Measurements from ENCODE around the gene DPP9.

The DPP9 gene

GRCh38 chr19:4760285-4760650, 36.6 kb upstream of the DPP9 start:
- Histone ChIP-seq H3K36me3 (ENCODE audit: control insufficient read depth, low read length) (no peaks in the 10 kb centered on the region), H3K9me2 (replicated peaks; ENCODE audit: control insufficient read depth, low read length) (no peaks in the 10 kb centered on the region), H3K4me2 (ENCODE audit: low read length) (peak overlapping the region; percentile 91), H4K20me1 (ENCODE audit: control insufficient read depth, insufficient read depth, low read depth, low read length) (no peaks in the 10 kb centered on the region), H3K9me3 (ENCODE audit: control insufficient read depth, insufficient read depth, low read length) (no peaks in the 10 kb centered on the region), H3K79me2 (ENCODE audit: control insufficient read depth, low read length) (no peaks in the 10 kb centered on the region), H3K27ac (ENCODE audit: low read depth, low read length) (no peak overlapping the region), H3K4me3 (ENCODE audit: low read length) (peak overlapping the region; percentile 72), H3F3A (ENCODE audit: control insufficient read depth, insufficient read depth) (no peaks in the 10 kb centered on the region), H3K27me3 (ENCODE audit: control insufficient read depth, low read length) (0 out of 2 replicates have a peak, but pooled peaks cover 5% of the 10 kb centered on the region), H3K4me1 (ENCODE audit: control insufficient read depth, low read length) (peaks cover 16% of the 10 kb centered on the region)
- TF ChIP-seq CTCF (IDR thresholded peaks at IDR 0.05; ENCODE audit: low read depth, low read length, poor library complexity, severe bottlenecking) (no peak), EZH2phosphoT487 (IDR thresholded peaks at IDR 0.05; ENCODE audit: borderline replicate concordance, low read length) (no peak)

- peak overlapping the region; percentile 91 for H3K4me2 ChIP-seq (ENCODE audit: low read length)
- H3K27ac ChIP-seq (ENCODE audit: low read depth, low read length), result no peak overlapping the region
Observed at GRCh38 chr19:4759388-4760284, 36.0 kb upstream of the DPP9 start.

GRCh38 chr19:4758659-4759058, 35.0 kb upstream of the DPP9 start:
- Histone ChIP-seq H4K20me1 (ENCODE audit: control insufficient read depth, insufficient read depth, low read depth, low read length) (no peaks in the 10 kb centered on the region), H3K27ac (ENCODE audit: low read depth, low read length) (no peak overlapping the region), H3K27me3 (ENCODE audit: control insufficient read depth, low read length) (0 out of 2 replicates have a peak, but pooled peaks cover 5% of the 10 kb centered on the region), H3F3A (ENCODE audit: control insufficient read depth, insufficient read depth) (no peaks in the 10 kb centered on the region), H3K4me1 (ENCODE audit: control insufficient read depth, low read length) (peaks cover 16% of the 10 kb centered on the region), H3K4me3 (ENCODE audit: low read length) (no peak overlapping the region), H3K79me2 (ENCODE audit: control insufficient read depth, low read length) (no peaks in the 10 kb centered on the region), H3K9me3 (ENCODE audit: control insufficient read depth, insufficient read depth, low read length) (no peaks in the 10 kb centered on the region), H3K36me3 (ENCODE audit: control insufficient read depth, low read length) (no peaks in the 10 kb centered on the region), H3K4me2 (ENCODE audit: low read length) (no peak overlapping the region), H3K9me2 (replicated peaks; ENCODE audit: control insufficient read depth, low read length) (no peaks in the 10 kb centered on the region)
- TF ChIP-seq EZH2phosphoT487 (IDR thresholded peaks at IDR 0.05; ENCODE audit: borderline replicate concordance, low read length) (no peak), CTCF (IDR thresholded peaks at IDR 0.05; ENCODE audit: low read depth, low read length, poor library complexity, severe bottlenecking) (no peak)

More at GRCh38 chr19:4759388-4760284, 36.0 kb upstream of the DPP9 start:
- no peak for TF ChIP-seq CTCF (IDR thresholded peaks at IDR 0.05; ENCODE audit: low read depth, low read length, poor library complexity, severe bottlenecking)
- TF ChIP-seq EZH2phosphoT487 (IDR thresholded peaks at IDR 0.05; ENCODE audit: borderline replicate concordance, low read length), result no peak
- Histone ChIP-seq H3K9me2 (replicated peaks; ENCODE audit: control insufficient read depth, low read length) (no peaks in the 10 kb centered on the region), H4K20me1 (ENCODE audit: control insufficient read depth, insufficient read depth, low read depth, low read length) (no peaks in the 10 kb centered on the region), H3K27me3 (ENCODE audit: control insufficient read depth, low read length) (0 out of 2 replicates have a peak, but pooled peaks cover 5% of the 10 kb centered on the region), H3F3A (ENCODE audit: control insufficient read depth, insufficient read depth) (no peaks in the 10 kb centered on the region), H3K4me1 (ENCODE audit: control insufficient read depth, low read length) (peaks cover 16% of the 10 kb centered on the region), H3K9me3 (ENCODE audit: control insufficient read depth, insufficient read depth, low read length) (no peaks in the 10 kb centered on the region), H3K4me3 (ENCODE audit: low read length) (peak overlapping the region; percentile 72), H3K36me3 (ENCODE audit: control insufficient read depth, low read length) (no peaks in the 10 kb centered on the region), H3K79me2 (ENCODE audit: control insufficient read depth, low read length) (no peaks in the 10 kb centered on the region)

All from DOHH2 (cell line).